ENCODE results near the gene DDX6.

DDX6 gene

DNA sequence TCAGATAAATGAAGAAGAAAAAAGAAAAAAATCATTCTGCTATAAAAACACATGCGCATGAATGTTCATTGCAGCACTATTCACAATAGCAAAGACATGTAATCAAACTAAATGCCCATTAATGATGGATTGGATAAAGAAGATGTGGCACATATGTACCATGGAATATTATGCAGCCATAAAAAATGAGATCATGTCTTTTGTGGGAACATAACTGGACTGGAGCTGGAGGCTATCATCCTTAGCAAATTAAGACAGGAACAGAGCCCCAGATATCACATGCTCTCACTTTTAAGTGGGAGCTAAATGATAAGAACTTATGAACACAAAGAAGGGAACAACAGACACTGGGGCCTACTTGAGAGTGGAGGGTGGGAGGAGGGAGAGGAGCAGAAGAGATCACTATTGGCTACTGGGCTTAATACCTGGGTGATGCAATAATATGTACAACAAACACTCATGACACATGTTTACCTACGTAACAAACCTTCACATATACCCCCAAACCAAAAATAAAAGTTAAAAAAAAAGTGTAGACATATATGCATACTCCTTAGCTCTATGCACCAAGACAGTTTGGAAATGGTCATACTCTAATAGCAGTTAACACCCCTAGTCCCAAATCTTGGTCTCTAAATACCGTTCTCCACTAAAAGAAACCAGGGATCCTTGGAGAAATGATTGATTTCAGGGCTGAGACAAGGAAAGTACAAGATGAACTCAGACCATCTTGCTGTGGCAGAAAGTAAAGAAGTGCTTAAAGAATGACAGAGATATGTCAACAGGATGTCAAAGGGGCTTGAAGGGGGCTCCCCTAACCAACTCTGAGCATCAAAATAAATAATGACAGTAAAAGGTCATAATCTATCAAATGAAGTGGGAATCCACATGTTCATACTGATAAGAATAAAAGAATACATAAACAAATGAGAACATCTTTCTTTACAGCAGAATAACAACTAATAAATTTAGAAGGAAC is 17.1 kb upstream of the DDX6 start:
- H3K4me3 ChIP-seq (ENCODE audit: low read length): no peak overlapping the region
- TF ChIP-seq, protein P1, sequence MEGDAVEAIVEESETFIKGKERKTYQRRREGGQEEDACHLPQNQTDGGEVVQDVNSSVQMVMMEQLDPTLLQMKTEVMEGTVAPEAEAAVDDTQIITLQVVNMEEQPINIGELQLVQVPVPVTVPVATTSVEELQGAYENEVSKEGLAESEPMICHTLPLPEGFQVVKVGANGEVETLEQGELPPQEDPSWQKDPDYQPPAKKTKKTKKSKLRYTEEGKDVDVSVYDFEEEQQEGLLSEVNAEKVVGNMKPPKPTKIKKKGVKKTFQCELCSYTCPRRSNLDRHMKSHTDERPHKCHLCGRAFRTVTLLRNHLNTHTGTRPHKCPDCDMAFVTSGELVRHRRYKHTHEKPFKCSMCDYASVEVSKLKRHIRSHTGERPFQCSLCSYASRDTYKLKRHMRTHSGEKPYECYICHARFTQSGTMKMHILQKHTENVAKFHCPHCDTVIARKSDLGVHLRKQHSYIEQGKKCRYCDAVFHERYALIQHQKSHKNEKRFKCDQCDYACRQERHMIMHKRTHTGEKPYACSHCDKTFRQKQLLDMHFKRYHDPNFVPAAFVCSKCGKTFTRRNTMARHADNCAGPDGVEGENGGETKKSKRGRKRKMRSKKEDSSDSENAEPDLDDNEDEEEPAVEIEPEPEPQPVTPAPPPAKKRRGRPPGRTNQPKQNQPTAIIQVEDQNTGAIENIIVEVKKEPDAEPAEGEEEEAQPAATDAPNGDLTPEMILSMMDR (IDR thresholded peaks at IDR 0.05; ENCODE audit: low read length): no peak
- TF ChIP-seq EZH2phosphoT487 (IDR thresholded peaks at IDR 0.05; ENCODE audit: low read length) (no peak), EZH2 (optimal IDR thresholded peaks at IDR 0.05; ENCODE audit: low read depth, low read length) (no peak)
- H3K27me3 ChIP-seq (replicated peaks; ENCODE audit: insufficient read depth, low read length): no peaks in the 10 kb centered on the region
- H3K27ac ChIP-seq (ENCODE audit: low read length): no peak overlapping the region
- H2AFZ ChIP-seq (ENCODE audit: low read length): no peak overlapping the region
- no peak for DNase-seq
- H3K9me3 ChIP-seq (replicated peaks; ENCODE audit: insufficient read depth, low read length): no peaks in the 10 kb centered on the region
- no peaks in the 10 kb centered on the region for H3F3A ChIP-seq (ENCODE audit: insufficient read depth, low read length)
- no peaks in the 10 kb centered on the region for H3K79me2 ChIP-seq (ENCODE audit: low read length)
- H3K4me1 ChIP-seq (ENCODE audit: low read length): no peaks in the 10 kb centered on the region
- no peak overlapping the region for H3K9ac ChIP-seq (ENCODE audit: low read length)
- H3K9me2 ChIP-seq (replicated peaks; ENCODE audit: insufficient read depth, low read length): no peaks in the 10 kb centered on the region
- H3K4me2 ChIP-seq (ENCODE audit: low read depth, low read length): no peak overlapping the region
- no peaks in the 10 kb centered on the region for H4K20me1 ChIP-seq (ENCODE audit: insufficient read depth, low read length)
- no peaks in the 10 kb centered on the region for H3K36me3 ChIP-seq (replicated peaks; ENCODE audit: insufficient read depth, low read length)

DNA sequence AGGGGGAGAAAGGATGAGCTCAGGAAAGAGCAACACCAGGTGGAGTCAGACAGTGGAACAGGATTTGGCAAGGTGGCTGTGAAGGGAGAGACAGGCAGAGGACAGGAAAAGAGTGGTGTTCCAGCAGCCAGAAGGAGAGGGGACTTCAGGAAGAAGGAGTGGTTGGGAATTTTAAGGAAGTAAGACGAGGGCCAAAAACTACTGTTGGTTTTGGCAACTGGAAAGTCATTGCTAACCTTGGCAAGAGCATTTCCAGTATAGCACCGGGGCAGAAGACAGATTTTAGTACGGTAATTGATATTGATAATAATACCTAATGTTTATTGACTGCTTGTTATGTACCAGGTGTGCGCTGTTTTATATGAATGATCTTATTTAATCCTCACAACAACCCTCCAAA is 15.4 kb upstream of the DDX6 start:
- no peaks in the 10 kb centered on the region for H3K36me3 ChIP-seq (replicated peaks; ENCODE audit: insufficient read depth, low read length)
- H2AFZ ChIP-seq (ENCODE audit: low read length): no peak overlapping the region
- no peaks in the 10 kb centered on the region for H3F3A ChIP-seq (ENCODE audit: insufficient read depth, low read length)
- H3K4me1 ChIP-seq (ENCODE audit: low read length): no peaks in the 10 kb centered on the region
- H3K79me2 ChIP-seq (ENCODE audit: low read length): no peaks in the 10 kb centered on the region
- no peak overlapping the region for H3K27ac ChIP-seq (ENCODE audit: low read length)
- no peak overlapping the region for H3K4me2 ChIP-seq (ENCODE audit: low read depth, low read length)
- H4K20me1 ChIP-seq (ENCODE audit: insufficient read depth, low read length): no peaks in the 10 kb centered on the region
- H3K27me3 ChIP-seq (replicated peaks; ENCODE audit: insufficient read depth, low read length): no peaks in the 10 kb centered on the region
- H3K9me3 ChIP-seq (replicated peaks; ENCODE audit: insufficient read depth, low read length): no peaks in the 10 kb centered on the region
- no peak overlapping the region for H3K9ac ChIP-seq (ENCODE audit: low read length)
- H3K9me2 ChIP-seq (replicated peaks; ENCODE audit: insufficient read depth, low read length): no peaks in the 10 kb centered on the region
- TF ChIP-seq EZH2phosphoT487 (IDR thresholded peaks at IDR 0.05; ENCODE audit: low read length): no peak
- TF ChIP-seq, protein P1 (IDR thresholded peaks at IDR 0.05; ENCODE audit: low read length): no peak
- TF ChIP-seq EZH2 (optimal IDR thresholded peaks at IDR 0.05; ENCODE audit: low read depth, low read length): no peak
- DNase-seq: no peak
- no peak overlapping the region for H3K4me3 ChIP-seq (ENCODE audit: low read length)

DNA sequence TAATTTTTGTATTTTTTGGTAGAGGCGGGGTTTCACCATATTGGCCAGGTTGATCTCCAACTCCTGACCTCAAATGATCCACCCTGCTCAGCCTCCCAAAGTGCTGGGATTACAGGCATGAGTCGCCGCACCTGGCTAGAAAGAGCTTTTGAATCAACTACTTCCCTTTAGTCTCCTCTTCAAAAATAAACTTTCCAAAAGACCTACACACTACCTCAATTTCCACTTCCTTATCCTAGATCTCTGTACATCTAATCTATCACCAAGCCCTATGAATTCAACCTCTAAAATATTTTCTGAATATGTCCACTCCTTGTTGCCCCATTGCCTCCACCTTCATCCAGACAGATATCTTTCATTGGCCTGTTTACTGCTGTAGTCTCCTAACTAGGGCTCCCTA is 13.1 kb upstream of the DDX6 start:
- H3K36me3 ChIP-seq (replicated peaks; ENCODE audit: insufficient read depth, low read length): no peaks in the 10 kb centered on the region
- H3K27me3 ChIP-seq (replicated peaks; ENCODE audit: insufficient read depth, low read length): no peaks in the 10 kb centered on the region
- no peaks in the 10 kb centered on the region for H3K9me2 ChIP-seq (replicated peaks; ENCODE audit: insufficient read depth, low read length)
- H2AFZ ChIP-seq (ENCODE audit: low read length): no peak overlapping the region
- no peak overlapping the region for H3K27ac ChIP-seq (ENCODE audit: low read length)
- no peaks in the 10 kb centered on the region for H3F3A ChIP-seq (ENCODE audit: insufficient read depth, low read length)
- no peak for DNase-seq
- H3K4me2 ChIP-seq (ENCODE audit: low read depth, low read length): no peak overlapping the region
- no peaks in the 10 kb centered on the region for H4K20me1 ChIP-seq (ENCODE audit: insufficient read depth, low read length)
- no peaks in the 10 kb centered on the region for H3K4me1 ChIP-seq (ENCODE audit: low read length)
- H3K79me2 ChIP-seq (ENCODE audit: low read length): no peaks in the 10 kb centered on the region
- TF ChIP-seq EZH2 (optimal IDR thresholded peaks at IDR 0.05; ENCODE audit: low read depth, low read length) (no peak), EZH2phosphoT487 (IDR thresholded peaks at IDR 0.05; ENCODE audit: low read length) (no peak)
- TF ChIP-seq, protein P1 (IDR thresholded peaks at IDR 0.05; ENCODE audit: low read length): no peak
- H3K9ac ChIP-seq (ENCODE audit: low read length): no peak overlapping the region
- no peaks in the 10 kb centered on the region for H3K9me3 ChIP-seq (replicated peaks; ENCODE audit: insufficient read depth, low read length)
- no peak overlapping the region for H3K4me3 ChIP-seq (ENCODE audit: low read length)

All from MM.1S (cell line).